Glomerular visceral epithelial cell (primary cell): Measurements from ENCODE around the gene TSHZ3.

Source experiments
- DNase-seq: peaks from one replicate; pipeline ENCODE4 v3.0.0-alpha.2; 2016; ENCODE audit errors: extremely low spot score

TSHZ3 gene

DNA sequence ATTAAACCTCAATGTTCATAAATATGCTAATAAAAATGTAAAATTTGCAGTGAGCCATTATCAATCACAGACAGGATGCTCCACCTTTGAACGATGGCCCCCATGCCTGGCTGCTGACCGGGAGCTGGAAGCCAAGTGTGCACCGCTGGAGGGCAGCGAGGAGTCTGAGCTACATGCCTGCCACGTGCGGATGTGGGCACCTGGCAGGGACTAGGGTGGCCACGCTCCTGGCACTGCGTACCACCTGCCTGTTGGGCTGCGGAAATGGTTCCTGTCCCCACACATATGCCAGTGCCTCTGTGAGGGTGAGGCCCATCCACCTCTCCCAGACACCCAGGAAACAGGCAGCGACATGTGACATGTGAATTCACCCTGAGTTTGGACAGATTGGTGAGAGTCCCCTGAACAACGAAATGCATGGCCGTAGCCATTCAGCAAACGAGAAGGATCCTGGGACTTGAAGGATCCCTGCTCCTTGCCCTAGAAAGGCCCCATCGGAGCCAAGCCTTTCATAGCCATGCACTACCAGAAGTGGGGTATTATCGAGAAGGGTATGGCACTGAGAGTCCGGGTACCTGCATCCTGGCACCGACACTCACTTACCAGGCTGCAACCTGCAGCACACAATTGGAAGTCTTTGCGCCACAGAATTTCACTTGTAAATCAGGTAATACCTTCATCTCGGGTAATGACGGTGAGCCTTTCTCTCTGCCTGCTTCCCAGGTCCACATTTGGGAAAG, 35.8 kb downstream of the TSHZ3 start:
- DNase-seq, result no peak

DNA sequence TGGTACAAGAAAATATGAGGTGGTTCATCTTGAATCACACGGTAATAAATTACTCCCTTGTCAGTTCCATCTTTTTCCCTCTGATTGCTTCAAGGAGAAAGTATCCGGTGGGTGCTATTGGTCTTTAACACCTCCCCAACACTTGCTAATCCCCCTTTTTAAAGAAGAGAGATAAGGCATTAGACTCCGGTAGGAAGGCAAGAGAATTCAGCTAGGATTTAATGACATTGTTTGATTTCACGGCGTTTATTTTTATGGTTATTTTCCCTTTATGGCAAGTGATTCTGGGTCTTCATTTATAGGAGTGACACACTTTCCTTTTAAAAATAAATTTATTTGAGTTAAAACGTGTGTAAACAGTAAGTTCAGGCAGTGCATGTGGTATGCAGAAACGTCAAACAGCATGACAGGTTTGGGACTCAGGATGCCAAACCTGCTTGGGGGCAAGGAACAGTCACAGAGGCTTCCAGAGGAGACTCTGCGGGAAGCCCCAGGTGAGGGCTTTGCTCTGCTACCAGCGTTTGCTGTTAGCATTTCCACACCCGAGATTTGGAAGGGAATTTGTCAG, 36.5 kb downstream of the TSHZ3 start:
- DNase-seq, result no peak

DNA sequence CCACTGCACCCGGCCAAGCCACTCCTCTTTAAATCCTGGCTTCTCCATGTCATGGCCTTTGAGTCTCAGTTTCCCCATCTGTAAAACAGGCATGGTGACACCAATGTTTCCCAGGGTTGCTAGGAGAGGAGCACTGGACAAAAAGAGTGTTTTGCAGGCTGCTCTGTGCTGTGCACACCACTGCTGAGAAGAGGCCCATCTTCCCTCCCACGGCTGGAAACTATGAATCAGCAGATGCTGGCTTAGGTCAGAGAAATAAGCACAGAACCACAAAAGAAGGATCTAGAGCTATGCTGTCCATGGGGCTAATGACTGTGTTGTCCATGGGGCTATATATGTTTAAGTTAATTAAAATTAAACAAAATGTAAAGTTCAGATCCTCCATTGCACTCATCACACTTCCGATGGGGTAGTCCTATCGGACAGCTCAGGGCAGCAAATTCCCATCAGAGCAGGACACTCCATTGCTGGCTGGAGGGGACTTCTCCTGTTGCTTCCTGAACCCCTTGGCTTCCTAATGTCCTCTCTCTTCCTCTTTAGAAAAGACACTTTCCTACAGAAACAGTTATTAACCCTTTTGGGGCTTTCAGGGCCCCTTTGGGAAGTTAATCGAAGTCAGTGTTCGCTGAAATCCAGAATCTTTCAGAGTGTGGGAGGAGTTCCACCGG, 37.1 kb downstream of the TSHZ3 start:
- DNase-seq, result peak; percentile 42

DNA sequence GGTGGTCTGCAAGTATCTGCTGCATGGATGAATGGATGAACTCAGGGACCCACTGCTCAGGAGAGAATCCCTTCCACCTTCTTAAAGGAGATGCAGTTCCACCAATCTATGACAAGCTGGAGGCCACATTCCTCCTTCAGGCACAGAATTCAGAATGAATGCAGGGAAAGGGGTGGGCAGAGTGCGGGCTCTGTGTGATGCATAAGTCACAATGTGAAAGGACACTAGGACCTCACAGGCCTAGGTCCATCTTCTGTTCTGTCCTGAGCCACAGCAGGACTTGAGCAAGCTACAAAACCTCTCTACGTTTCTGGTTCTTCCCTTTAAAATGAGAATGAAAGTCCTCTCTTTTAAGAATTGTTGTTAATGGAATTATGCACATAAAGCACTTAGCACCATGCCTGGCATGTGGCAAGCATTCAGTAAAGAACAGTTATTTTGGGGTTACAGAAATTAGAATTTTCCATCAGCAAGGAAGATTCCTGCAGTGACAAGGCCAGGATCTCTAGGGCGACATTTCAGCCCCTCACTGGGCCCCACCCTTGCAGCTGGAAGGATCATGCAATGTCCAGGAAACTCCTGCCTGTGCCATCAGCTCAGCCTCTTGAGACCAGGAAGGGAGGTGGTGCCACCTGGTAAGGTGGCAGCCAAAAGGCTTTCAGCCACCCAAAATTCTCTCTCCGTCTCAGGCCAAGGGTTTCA, 38.7 kb downstream of the TSHZ3 start:
- DNase-seq, result no peak

DNA sequence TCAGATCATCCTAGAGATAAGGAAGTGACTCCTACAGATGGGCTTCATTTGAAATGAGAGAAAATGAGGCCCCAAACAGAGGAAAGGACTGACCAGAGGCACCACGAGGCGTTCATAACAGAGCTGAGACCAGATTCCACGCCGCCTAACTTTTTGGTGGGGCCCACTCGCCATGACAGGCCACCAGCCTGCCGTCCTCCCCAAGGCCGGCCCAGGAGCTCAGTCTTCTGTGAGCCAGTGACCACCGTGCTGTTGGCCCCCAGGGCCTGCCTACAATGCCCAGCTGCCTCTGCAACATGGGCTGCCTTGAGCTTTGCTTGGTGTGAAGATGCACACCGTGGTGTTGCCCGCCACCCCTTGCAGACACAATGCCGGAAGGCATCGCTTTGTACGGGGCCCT, 40.5 kb downstream of the TSHZ3 start:
- DNase-seq, result no peak

DNA sequence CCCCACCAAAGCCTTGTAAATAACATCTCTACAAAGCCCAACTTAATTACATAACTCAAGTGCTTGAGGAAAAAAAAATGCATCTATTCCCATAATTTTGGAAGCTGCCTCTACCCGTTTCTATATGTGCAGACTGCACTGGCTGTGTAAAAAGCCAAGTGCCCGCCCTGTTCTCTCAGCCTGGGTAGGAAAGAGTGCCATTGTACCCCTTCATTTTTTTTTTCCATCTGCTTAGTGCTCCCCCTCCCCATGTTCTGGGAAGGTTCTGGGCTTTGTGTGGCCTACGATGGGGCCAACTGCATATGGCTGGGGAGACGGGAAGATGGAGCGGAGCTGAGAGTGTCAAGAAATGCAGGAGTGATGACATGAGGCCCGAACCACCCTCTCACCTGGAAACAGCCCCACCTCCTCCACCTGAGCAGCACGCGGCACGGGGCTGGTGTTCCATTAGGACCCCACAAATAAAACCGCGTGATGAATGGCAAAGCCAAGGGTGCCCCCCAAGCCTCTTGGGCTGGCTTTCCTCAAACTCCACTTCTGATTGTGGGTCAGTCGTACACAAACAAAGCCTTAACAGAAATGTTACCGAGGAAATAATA, 42.1 kb downstream of the TSHZ3 start:
- DNase-seq, result no peak

DNA sequence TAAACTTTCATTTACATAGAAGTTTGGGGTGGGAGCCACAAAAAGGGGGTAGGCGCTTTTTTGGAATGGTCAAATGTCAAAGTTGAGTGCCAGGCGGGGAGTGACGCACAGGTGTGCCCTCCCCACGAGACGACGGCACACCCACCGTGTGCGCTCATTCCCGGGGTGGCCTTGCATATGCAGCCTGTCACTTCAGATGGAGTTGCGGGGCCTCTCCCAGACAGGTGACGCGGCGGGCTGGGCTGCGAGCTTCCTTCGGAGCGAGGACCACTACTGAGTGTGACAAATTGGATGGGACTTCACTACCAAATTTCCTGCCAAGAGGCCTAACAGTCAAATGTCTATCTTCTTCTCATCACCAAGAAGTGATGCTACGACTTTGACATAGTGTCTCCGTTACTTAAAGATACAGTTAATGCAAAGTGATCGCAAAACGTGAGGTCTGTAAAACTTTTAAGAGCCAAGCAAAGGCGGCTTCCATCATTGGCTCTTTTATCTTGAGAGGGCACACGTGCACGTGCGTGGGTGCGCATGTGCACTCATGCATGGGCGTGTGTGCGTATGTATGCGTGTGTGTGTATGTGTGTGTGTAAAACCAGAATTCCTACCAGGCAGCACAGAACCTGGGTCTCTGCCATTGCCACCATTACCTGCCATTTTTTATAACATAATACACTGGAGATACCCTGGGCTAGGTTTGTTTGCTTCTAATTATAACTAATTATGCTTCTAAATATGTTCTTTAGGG, 43.1 kb downstream of the TSHZ3 start:
- DNase-seq, result no peak

DNA sequence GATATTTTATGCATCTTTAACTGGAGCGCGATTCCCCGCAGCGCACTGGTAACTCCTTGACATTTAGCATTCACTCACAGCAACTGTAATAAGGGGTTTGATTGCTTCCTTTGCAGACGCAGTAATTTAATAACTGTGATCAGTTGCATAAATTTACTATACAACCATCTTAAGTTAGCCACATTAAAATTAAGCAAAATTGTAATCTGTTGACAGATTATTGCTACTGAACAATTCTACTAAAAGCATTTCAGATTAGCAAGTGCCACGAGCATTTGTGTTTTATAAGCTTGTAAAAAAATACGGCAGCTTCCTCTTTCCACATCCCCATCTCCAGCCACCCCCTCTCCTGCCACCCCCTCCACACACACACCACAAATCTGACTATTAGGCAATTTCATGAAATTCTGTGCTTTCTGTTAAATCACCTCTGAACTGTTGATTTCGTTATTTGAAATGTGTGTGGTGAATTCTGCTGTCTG, 44.4 kb downstream of the TSHZ3 start:
- DNase-seq, result no peak

DNA sequence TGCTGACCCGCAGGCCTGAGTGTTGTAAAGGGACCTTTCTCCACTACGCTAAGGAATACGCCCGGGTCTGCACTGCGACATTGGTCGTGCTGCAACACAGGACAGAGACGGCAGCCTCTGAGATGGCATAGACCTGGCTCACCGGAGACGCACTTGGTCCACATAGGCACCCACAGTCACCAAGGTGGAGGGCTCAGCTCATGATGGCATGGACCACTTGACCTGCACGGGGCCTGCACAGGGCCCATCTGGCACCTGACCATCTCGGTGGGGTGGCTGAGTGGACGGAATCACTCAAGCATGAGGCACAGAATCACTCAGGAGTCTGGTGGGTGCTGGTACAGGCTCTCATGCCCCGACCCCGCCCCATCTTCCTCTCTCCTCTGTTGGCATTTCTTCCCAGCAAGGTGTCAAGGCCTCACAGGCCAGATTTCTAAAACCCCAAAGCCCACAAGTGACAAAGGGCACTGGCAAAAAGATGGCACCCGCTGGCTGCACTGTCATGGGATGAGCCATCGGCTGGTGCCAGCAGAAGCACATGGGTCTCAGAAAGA, 45.9 kb downstream of the TSHZ3 start:
- no peak for DNase-seq

DNA sequence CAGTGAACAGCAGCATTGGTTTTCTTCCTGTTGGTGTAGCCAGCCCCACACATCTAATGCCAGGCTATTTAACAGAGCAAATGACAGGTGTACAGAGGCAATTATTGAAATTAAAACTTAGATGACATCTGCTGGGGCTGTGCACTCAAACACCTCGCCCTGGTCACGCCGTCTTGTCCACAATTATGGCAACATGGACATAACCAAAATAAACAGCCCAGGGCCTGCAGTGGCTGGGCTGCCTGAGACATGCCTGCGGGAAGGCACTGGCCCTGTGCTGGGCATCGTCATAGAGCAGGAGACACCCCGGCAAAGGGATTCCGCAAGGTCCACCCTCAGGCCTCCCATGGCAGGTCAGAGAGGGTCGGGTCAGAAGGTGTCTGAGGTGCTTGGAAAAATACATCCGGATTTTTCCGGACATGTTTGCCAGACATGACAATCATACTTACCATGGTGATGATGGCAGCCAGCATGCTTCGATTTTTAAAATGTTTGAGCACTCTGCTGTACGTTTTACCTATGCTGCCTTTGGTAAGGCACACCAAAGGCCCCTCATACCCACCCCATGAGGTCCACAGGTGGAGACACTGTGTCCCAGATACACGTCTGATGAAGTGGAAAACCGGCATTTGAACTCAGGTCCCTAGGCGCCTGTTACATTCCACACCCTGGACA, 47.8 kb downstream of the TSHZ3 start:
- no peak for DNase-seq

DNA sequence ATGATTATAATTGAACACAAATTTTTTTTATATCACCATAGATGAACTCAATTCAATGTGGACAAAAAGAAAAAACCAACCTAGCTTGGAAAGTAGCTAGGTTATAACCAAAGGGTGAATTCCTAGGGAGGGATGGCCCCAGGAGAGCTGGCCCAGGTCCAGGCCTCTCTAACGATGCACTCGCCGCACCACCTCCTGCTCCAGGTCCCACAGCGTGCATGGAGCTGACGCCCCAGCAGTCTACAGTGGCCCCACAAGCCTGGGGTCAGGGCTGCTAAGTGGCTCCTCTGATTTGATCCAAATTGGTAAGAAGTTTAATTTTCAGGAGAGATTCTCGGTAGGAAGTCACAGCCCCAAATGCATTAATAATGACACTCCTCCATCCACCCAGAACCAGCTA, 48.8 kb downstream of the TSHZ3 start:
- no peak for DNase-seq

DNA sequence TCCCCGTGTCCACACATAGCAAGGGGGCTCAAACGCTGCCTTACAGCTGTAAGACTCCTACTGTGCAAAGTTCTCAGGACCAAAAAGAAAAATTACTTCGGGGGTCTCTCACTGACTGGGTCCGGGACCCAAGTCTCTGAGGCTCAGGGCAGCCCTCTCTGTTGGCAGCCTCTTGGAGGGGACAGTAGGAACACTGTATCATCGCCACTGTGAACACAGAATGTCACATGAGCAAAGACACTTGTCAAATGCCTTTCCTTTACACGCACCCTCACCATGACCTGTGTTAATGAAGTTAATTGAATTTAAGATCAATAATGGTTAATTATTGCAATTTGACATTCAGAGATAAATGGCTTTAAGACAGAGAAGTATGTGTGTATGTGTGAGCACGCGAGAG, 49.6 kb downstream of the TSHZ3 start:
- DNase-seq, result no peak

DNA sequence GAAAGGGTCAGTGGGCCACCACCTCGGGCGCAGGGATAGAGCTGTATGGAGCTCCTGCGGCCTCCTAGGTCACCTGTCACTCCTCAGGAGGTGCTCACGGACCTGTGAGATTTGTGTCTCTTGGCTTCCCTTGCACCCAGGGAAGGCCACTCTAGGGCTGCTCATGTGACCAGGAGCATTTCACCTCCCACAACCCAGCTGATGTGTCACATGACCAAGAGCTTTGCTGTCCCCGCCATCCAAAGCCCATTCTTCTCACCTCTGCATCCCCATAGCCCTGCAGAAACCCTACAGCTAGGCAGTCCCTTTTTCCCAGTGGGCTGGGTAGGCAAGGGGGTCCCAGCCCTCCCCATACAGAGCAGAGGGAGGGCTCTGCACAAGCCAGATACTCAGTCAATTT, 51.2 kb downstream of the TSHZ3 start:
- no peak for DNase-seq

DNA sequence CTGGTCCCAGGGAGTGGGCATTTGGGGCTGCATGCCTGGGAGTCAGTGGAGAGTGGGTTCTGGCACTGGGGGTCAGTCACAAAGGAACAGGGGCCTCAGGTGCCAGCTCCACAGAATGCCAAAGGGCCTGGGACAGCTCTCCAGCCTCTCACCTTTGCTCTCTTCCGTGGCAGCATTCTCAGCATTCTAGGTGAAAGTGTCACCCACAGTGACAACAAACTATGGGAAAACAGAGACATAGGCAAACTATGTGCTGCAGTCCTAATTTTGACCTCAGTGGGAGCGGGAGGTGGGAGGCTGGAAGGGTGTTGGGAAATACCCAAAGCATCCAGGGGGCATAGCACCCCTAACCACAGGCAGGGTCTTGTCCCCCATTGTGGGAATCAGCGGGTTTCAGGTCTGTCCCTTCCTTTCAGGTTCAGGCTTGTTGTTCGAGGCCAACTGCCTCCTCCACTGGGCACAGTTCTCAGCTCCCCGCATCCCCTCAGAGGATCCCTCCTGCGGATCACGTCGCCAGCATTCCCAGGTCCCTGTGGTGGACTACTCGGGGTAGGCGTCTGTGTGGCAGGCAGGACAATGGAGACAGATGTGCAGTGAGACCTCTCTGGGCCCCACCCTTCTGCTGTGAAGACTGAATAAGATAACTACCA, 52.4 kb downstream of the TSHZ3 start:
- DNase-seq, result no peak

DNA sequence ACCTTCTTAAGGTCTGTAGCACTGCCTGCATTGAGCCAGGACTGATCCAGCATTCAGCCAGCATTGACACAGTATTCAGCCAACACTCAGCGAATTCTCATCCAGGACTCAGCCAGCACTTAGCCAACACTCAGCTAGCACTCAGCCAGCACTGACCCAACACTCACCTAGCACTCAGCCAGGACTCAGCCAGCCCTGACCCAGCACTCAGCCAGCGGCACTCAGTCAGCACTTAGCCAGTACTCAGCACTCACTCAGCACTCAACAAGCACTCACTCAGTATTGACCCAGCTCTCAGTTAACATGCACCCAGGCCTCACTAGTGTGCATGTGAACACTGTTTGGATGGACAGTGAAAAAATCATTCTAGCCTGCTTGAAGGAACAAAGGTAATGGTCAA, 55.0 kb downstream of the TSHZ3 start:
- no peak for DNase-seq

DNA sequence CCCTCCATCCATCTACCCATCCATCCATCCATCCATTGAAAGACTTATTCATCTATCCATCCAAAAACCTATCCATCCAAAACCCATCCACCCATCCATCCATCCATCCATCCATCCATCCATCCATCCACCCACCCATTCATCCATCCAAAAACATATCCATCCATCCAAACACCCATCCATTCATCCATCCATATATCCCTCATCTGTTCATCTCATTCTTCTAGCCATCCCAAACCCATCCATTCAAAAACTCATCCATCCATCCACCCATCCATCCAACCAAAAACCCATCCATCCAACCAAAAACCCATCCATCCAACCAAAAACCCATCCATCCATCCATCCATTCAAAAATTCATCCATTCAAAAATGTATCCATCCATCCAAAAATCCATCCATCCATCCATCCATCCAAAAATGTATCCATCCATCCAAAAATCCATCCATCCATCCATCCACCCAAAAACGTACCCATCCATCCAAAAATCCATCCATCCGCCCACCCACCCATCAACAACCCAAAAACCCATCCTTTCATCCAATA, 56.5 kb downstream of the TSHZ3 start:
- no peak for DNase-seq

DNA sequence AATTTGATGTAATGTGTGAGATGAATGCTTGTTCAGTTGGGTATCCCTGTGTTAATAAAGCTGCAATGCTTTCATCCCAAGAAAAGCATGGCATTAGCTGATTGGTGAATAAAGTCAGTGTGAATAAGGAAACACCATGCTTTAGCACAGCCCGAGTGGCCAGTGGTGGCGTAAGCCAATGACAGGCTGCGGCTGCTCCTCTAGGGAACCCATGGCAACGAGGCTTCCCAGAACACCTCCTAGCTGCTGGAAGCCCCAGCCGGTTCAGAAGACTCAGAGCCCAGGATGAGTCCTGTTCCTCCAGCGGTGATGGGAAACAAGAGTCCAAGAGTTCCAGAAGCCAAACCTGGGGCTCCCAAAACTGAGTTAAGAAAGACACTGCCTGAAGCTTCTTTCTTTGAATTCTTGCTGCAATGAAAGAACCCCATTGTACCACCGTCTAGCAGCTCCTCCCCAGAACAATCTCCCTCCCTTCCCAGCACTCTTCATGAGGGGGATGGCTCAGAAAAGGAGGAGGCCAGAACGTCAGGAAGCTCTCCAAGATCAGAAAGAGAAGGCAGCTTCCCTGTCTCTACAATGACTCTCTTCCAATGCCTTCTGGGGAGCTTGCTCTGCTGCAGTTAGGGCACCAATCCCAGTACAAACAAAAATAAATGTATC, 58.2 kb downstream of the TSHZ3 start:
- DNase-seq, result no peak

DNA sequence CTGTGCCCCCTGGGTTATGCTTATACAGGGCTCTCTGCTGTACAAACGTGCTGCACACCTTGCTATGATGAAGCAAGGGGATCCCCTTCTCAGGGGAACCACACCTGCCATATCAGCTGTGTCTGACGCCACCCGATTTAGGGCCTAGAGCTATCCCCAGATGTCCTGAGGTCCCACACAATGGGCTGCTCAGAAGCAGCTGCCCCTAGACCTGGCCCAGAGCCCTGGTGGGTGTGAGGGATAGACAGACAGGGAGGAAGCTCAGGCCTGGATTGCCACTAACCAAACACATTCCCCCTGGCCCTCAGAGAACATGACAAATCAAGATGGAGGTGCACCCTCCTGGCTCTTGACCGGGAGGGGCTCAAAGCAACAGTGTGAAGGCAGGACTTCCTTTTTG, 59.3 kb downstream of the TSHZ3 start:
- DNase-seq, result no peak

DNA sequence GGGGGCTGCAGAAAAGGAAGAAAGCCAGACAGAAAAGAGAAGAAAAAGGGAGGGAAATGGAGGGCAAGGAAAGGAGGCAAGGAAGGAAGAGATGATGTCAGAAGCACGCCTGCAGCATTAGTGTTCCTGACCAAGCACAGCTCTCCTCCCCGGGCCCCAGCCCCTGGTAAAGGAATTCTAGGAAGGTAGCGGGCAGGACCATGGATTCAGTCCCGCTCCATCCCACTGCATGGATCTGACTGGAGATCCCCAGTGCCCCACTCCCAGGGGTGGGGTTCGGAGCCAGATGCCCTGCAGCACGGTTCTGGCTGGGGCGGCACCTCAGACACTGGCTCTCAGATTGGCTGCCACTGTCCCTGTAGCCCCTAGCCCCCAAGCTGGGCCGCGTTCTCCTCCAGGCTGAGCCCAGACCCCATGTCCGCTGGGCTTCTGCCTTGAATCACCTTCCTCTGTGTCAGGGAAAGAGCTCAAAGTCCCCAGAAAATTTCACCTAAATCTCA, 59.8 kb downstream of the TSHZ3 start:
- no peak for DNase-seq
